ENCODE measurements around the gene MS4A4E. TPM values are rescaled to one million over a fixed set of nuclear protein-coding genes. Genes with fewer than 3 reads are reported as not detected.

MS4A4E gene
- total RNA-seq, 1 donor, result not detected

DNA sequence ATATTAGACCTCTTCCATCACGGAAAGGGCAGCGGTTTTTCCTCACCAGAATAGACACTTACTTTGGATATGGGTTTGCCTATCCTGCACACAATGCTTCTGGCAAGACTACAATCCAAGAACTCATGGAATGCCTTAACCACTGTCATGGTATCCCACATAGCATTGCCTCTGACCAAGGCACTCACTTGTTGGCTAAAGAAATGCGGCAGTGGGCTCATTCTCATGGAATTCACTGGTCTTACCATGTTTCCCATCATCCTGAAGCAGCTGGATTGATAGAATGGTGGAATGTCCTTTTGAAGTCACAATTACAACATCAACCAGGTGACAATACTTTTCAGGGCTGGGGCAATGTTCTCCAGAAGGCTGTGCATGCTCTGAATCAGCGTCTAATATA, 20.8 kb downstream of the MS4A4E start:
- no peak overlapping the region for H3K4me3 ChIP-seq (ENCODE audit: low read depth, low read length)
- TF ChIP-seq, protein P1, sequence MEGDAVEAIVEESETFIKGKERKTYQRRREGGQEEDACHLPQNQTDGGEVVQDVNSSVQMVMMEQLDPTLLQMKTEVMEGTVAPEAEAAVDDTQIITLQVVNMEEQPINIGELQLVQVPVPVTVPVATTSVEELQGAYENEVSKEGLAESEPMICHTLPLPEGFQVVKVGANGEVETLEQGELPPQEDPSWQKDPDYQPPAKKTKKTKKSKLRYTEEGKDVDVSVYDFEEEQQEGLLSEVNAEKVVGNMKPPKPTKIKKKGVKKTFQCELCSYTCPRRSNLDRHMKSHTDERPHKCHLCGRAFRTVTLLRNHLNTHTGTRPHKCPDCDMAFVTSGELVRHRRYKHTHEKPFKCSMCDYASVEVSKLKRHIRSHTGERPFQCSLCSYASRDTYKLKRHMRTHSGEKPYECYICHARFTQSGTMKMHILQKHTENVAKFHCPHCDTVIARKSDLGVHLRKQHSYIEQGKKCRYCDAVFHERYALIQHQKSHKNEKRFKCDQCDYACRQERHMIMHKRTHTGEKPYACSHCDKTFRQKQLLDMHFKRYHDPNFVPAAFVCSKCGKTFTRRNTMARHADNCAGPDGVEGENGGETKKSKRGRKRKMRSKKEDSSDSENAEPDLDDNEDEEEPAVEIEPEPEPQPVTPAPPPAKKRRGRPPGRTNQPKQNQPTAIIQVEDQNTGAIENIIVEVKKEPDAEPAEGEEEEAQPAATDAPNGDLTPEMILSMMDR (IDR thresholded peaks at IDR 0.05; ENCODE audit: insufficient read depth, low read depth, low read length), result no peak
- no peak for DNase-seq (ENCODE audit: low read depth)

DNA sequence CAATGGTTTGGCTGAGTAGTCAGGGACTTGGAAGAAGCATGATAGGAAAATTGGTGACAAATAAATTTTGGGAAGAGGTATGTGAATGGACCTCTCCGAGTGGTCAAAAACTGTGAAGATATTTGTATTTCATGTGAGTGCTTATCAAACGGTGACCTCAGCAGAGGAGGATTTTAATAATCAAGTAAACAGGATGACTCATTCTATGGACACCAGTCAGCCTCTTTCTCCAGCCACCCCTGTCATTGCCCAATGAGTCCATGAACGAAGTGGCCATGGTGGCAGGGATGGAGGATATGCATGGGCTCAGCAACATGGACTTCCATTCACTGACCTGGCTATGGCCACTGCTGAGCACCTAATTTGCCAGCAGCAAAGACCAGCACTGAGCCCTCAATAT, 21.2 kb downstream of the MS4A4E start:
- DNase-seq (ENCODE audit: low read depth), result no peak
- no peak overlapping the region for H3K4me3 ChIP-seq (ENCODE audit: low read depth, low read length)
- TF ChIP-seq, protein P1 (IDR thresholded peaks at IDR 0.05; ENCODE audit: insufficient read depth, low read depth, low read length), result no peak

DNA sequence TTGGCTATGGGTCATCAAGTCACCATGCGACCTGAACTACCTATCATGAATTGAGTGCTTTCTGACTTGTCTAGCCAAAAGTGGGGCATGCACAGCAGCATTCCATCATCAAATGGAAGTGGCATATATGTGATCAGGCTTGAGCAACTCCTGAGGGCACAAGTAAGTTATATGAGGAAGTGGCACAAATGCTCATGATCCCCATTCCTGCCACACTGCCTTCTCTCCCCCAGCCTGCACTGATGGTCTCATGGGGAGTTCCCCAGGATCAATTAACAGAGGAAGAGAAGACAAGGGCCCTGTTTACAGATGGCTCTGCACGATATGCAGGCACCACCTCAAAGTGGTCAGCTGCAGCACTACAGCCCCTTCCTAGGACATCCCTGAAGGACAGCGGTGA, 21.8 kb downstream of the MS4A4E start:
- H3K4me3 ChIP-seq (ENCODE audit: low read depth, low read length), result no peak overlapping the region
- no peak for DNase-seq (ENCODE audit: low read depth)
- TF ChIP-seq, protein P1 (IDR thresholded peaks at IDR 0.05; ENCODE audit: insufficient read depth, low read depth, low read length), result no peak

DNA sequence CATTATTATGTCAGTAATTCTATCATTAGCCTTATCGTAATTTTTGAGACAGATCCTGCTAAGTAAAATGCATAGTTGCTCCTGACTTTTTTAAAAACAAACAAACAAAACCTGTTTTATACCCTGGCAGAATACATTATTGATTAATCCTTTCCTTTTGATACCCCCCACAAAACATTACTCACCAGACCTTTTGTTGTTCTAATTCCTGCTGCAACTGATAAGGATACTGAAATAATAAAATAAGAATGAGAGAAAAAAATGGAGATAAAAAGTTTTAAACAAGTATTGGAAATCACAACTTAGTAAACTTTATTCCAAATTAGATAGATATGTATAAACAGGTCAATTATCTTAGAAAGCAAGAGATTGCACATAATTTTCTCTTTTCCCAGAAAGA, 28.6 kb downstream of the MS4A4E start:
- TF ChIP-seq, protein P1 (IDR thresholded peaks at IDR 0.05; ENCODE audit: insufficient read depth, low read depth, low read length), result no peak
- H3K4me3 ChIP-seq (ENCODE audit: low read depth, low read length), result no peak overlapping the region

DNA sequence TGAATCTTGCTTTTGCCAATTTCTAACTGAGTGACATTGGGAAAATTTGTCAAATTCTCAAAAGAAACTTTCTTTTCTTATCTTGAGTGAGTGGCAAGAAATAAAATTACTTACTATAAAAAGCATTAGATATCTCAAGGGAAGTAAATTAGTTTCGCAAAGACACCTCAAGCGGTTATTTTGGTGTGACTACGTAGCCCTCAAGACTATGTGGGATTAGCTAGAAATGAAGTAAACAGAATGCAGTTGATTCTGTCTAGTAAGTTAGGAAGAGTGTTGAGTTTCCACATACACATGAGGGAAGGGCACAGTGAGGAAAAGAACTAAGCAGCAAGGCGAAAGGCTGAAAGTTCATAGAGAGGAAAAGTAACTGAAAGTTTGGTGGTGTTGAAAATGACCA, 31.7 kb downstream of the MS4A4E start:
- TF ChIP-seq, protein P1 (IDR thresholded peaks at IDR 0.05; ENCODE audit: insufficient read depth, low read depth, low read length), result no peak
- no peak overlapping the region for H3K4me3 ChIP-seq (ENCODE audit: low read depth, low read length)
- no peak for DNase-seq (ENCODE audit: low read depth)

More for the DNA sequence above, 28.6 kb downstream of the MS4A4E start:
- no peak for DNase-seq (ENCODE audit: low read depth)

DNA sequence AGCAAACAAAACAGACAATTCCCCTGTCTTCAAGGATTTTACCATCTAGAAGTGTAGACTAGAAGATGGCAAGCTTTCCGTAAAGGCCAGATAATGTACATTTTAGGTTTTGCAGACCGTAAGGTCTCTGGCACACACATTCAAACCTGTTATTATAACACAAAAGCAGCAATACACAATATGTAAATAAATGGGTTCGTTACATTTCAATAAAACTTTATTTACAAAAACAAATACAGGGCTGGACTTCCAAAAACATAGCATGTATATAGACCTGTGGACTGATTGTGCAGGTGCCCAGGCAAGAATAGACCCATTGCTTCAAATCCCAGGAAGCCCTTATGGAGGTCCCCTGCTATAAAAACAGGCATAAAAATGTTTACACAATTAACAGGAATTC, 33.0 kb downstream of the MS4A4E start:
- H3K4me3 ChIP-seq (ENCODE audit: low read depth, low read length), result no peak overlapping the region
- DNase-seq (ENCODE audit: low read depth), result no peak
- TF ChIP-seq, protein P1 (IDR thresholded peaks at IDR 0.05; ENCODE audit: insufficient read depth, low read depth, low read length), result no peak

DNA sequence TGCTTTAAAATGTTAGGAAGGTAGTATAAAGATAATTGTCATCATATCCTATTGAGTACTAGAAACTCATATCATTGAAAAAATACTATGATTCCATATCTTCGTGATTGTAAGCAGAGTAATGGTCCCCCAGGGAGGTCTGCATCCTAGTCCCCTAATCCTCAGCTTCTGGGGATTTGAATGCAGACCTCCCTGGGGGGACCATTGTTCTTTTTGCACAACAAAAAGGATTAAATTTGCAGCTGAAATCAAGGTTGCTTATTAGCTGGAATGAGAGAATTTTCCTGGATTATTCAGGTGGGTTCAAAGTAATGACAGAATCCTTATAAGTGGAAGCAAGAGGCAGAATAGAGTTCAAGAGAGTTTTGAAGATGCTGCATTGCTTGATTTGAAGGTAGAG, 34.0 kb downstream of the MS4A4E start:
- no peak for DNase-seq (ENCODE audit: low read depth)
- no peak overlapping the region for H3K4me3 ChIP-seq (ENCODE audit: low read depth, low read length)
- TF ChIP-seq, protein P1 (IDR thresholded peaks at IDR 0.05; ENCODE audit: insufficient read depth, low read depth, low read length), result no peak

Data from fibroblast of villous mesenchyme (primary cell).